SK-N-SH treated with all-trans-retinoic acid at 6 μM for 48 hours (cell line): ENCODE measurements around the gene CHPF2.

Experiments used
- CSDC2 ChIP-seq: fragments of 250-450 bp; sonication (Bioruptor Pico); IDR thresholded peaks from 2 replicates; pipeline ENCODE4 v1.5.0; 2020; ENCODE audit warnings: mild to moderate bottlenecking, moderate library complexity
- ESRRG ChIP-seq: fragments of 250-450 bp; sonication (Bioruptor Pico); IDR thresholded peaks from 2 replicates; pipeline ENCODE4 v1.6.1; 2021; ENCODE audit warnings: mild to moderate bottlenecking
- TF ChIP-seq, protein P1 (sequence below): fragments of 250-450 bp; sonication (Bioruptor Pico); IDR thresholded peaks from 2 replicates; pipeline ENCODE4 v1.5.0; 2020; ENCODE audit warnings: mild to moderate bottlenecking, moderate library complexity

Gene CHPF2

DNA sequence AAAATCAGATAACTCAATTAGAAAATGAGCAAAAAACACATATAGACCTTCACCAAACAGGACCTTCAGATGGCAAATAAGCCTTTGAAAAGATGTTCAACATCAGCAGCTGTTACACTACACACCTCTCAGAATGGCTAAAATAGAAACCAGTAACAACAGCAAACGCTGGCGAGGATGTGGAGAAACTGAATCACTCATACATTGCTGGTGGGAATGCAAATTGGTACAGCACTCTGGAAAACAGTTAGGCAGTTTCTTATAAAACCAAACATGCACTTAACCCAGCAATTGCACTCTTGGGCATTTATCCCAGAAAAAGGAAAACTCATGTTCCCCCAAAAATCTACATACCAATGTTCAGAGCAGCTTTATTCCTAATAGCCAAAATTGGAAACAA is 53.9 kb downstream of the CHPF2 start (continued):
- TF ChIP-seq, protein P1, sequence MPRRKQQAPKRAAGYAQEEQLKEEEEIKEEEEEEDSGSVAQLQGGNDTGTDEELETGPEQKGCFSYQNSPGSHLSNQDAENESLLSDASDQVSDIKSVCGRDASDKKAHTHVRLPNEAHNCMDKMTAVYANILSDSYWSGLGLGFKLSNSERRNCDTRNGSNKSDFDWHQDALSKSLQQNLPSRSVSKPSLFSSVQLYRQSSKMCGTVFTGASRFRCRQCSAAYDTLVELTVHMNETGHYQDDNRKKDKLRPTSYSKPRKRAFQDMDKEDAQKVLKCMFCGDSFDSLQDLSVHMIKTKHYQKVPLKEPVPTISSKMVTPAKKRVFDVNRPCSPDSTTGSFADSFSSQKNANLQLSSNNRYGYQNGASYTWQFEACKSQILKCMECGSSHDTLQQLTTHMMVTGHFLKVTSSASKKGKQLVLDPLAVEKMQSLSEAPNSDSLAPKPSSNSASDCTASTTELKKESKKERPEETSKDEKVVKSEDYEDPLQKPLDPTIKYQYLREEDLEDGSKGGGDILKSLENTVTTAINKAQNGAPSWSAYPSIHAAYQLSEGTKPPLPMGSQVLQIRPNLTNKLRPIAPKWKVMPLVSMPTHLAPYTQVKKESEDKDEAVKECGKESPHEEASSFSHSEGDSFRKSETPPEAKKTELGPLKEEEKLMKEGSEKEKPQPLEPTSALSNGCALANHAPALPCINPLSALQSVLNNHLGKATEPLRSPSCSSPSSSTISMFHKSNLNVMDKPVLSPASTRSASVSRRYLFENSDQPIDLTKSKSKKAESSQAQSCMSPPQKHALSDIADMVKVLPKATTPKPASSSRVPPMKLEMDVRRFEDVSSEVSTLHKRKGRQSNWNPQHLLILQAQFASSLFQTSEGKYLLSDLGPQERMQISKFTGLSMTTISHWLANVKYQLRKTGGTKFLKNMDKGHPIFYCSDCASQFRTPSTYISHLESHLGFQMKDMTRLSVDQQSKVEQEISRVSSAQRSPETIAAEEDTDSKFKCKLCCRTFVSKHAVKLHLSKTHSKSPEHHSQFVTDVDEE (CRISPR knock-in tag) = no peak
- TF ChIP-seq CSDC2 (CRISPR knock-in tag) = no peak
- no peak for TF ChIP-seq ESRRG (CRISPR knock-in tag)
- TF ChIP-seq, all 23 proteins: peak for 0
